ENCODE measurements around the gene POLDIP2. TPM values are rescaled to one million over a fixed set of nuclear protein-coding genes. Genes with fewer than 3 reads are reported as not detected.

The POLDIP2 gene
- total RNA-seq, 1 experiment from 2014 or later = 82.8 TPM

- Histone ChIP-seq H3K18ac (ENCODE audit: insufficient read length, low read depth, low read length) (no peak overlapping the region), H2BK5ac (ENCODE audit: insufficient read length, low read length) (no peak overlapping the region), H3T11ph (ENCODE audit: low read length) (no peak overlapping the region), H3K79me1 (ENCODE audit: insufficient read depth, low read depth, low read length, poor library complexity, severe bottlenecking) (no peaks in the 10 kb centered on the region), H4K91ac (ENCODE audit: insufficient read length, low read depth, low read length) (no peak overlapping the region), H3K9me3 (ENCODE audit: control insufficient read depth, low read depth, low read length) (no peaks in the 10 kb centered on the region), H3K4ac (ENCODE audit: low read depth, low read length) (no peak overlapping the region), H3K4me1 (ENCODE audit: insufficient read depth, low read length) (peaks cover 2% of the 10 kb centered on the region; the same call in 1 of the 2 replicates), H2BK20ac (ENCODE audit: low read depth, low read length, poor library complexity, severe bottlenecking) (no peak overlapping the region), H3K79me2 (ENCODE audit: insufficient read depth, low read length) (no peaks in the 10 kb centered on the region), H4K20me1 (ENCODE audit: control insufficient read depth, insufficient read depth, insufficient read length) (peaks cover 2% of the 10 kb centered on the region), H2AFZ (ENCODE audit: low read length) (no peak overlapping the region), H2AK5ac (ENCODE audit: insufficient read length, low read length) (no peak overlapping the region), H3K27me3 (ENCODE audit: insufficient read depth, low read length) (peaks cover 12% of the 10 kb centered on the region; the same call in 1 of the 2 replicates), H2BK12ac (ENCODE audit: insufficient read length, low read depth, low read length) (no peak overlapping the region), H2BK15ac (ENCODE audit: low read depth, low read length) (no peak overlapping the region), H3K56ac (ENCODE audit: insufficient read length, low read depth, low read length) (no peak overlapping the region), H3K23me2 (ENCODE audit: insufficient read length, low read depth, low read length, poor library complexity, severe bottlenecking) (peaks cover 10% of the 10 kb centered on the region), H4K8ac (replicated peaks; ENCODE audit: insufficient read length, low read depth, low read length) (no peak overlapping the region), H3K27ac (ENCODE audit: insufficient read length, low read depth, low read length) (no peak overlapping the region), H4K5ac (ENCODE audit: insufficient read length, low read depth, low read length) (no peak overlapping the region), H3K23ac (ENCODE audit: insufficient read length, low read depth, low read length) (no peak overlapping the region), H3K14ac (ENCODE audit: insufficient read depth, low read length) (no peak overlapping the region), H3K9ac (ENCODE audit: extremely low read depth, insufficient read length, low read length) (no peak overlapping the region), H3K4me2 (ENCODE audit: insufficient read depth, insufficient read length, low read length) (no peak overlapping the region), H2BK120ac (ENCODE audit: low read depth, low read length, poor library complexity, severe bottlenecking) (no peak overlapping the region)
- Mint-ChIP-seq H3K4me1 (peaks cover 14 to 21% of the 10 kb centered on the region in 2 experiments), H3K27me3 (ENCODE audit: low read depth) (peaks cover 27% of the 10 kb centered on the region), H3K36me3 (ENCODE audit: insufficient read depth in 1 of 3, low read depth in 3 of 3) (peaks cover 0 to 6% (median 2%) of the 10 kb centered on the region in 3 experiments; a peak in 3 of 7 replicates), H3K27ac (no peak overlapping the region), H3K4me3 (no peak overlapping the region), H3K9me3 (no peaks in the 10 kb centered on the region; a peak in 2 of 5 replicates)
- WGBS (ENCODE audit: extremely low coverage, insufficient read length, low lambda C conversion rate) = no CpG with 5 or more reads among the region's 10 CpGs
- no peak for TF ChIP-seq CTCF (conservative IDR thresholded peaks at IDR 0.05)
- DNase-seq = peak; percentile 53
These were observed 12.3 kb upstream of the POLDIP2 start for GRCh38 chr17:28369684-28370034.
